ENCODE data around the gene CD53. TPM values are rescaled to one million over a fixed set of nuclear protein-coding genes. Genes with fewer than 3 reads are reported as not detected.

Gene CD53
- total RNA-seq, 1 experiment from 2014 or later, result 0.49 TPM

DNA sequence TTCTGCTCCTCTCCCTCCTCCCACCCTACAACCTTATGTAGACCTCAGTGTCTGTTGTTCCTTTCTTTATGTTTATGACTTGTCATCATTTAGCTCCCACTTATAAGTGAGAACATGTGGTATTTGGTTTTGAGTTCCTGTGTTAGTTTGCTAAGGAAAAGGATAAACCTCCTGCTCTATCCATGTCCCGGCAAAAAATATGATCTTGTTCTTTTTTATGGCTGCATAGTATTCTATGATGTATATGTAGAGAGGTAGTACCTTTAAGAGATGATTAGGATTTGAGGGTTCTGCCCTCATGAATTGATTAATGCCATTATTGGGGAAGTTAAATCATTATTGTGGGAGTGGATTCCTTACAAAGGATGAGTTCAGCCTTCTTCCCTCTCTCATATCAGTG is 49.0 kb downstream of the CD53 start:
- H3K27ac ChIP-seq (ENCODE audit: low read length), result no peak overlapping the region
- no peaks in the 10 kb centered on the region for H3K9me3 ChIP-seq (ENCODE audit: control insufficient read depth, insufficient read depth, low read depth, low read length)
- TF ChIP-seq, protein P1, sequence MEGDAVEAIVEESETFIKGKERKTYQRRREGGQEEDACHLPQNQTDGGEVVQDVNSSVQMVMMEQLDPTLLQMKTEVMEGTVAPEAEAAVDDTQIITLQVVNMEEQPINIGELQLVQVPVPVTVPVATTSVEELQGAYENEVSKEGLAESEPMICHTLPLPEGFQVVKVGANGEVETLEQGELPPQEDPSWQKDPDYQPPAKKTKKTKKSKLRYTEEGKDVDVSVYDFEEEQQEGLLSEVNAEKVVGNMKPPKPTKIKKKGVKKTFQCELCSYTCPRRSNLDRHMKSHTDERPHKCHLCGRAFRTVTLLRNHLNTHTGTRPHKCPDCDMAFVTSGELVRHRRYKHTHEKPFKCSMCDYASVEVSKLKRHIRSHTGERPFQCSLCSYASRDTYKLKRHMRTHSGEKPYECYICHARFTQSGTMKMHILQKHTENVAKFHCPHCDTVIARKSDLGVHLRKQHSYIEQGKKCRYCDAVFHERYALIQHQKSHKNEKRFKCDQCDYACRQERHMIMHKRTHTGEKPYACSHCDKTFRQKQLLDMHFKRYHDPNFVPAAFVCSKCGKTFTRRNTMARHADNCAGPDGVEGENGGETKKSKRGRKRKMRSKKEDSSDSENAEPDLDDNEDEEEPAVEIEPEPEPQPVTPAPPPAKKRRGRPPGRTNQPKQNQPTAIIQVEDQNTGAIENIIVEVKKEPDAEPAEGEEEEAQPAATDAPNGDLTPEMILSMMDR (IDR thresholded peaks at IDR 0.05), result no peak
- TF ChIP-seq POLR2AphosphoS5 (IDR thresholded peaks at IDR 0.05; ENCODE audit: low read depth, low read length) (no peak), TCF7L2 (IDR thresholded peaks at IDR 0.05; ENCODE audit: low read depth, low read length) (no peak), SIN3A (IDR thresholded peaks at IDR 0.05; ENCODE audit: borderline replicate concordance, insufficient read depth, low read depth, low read length) (no peak)
- TF ChIP-seq, protein P2, sequence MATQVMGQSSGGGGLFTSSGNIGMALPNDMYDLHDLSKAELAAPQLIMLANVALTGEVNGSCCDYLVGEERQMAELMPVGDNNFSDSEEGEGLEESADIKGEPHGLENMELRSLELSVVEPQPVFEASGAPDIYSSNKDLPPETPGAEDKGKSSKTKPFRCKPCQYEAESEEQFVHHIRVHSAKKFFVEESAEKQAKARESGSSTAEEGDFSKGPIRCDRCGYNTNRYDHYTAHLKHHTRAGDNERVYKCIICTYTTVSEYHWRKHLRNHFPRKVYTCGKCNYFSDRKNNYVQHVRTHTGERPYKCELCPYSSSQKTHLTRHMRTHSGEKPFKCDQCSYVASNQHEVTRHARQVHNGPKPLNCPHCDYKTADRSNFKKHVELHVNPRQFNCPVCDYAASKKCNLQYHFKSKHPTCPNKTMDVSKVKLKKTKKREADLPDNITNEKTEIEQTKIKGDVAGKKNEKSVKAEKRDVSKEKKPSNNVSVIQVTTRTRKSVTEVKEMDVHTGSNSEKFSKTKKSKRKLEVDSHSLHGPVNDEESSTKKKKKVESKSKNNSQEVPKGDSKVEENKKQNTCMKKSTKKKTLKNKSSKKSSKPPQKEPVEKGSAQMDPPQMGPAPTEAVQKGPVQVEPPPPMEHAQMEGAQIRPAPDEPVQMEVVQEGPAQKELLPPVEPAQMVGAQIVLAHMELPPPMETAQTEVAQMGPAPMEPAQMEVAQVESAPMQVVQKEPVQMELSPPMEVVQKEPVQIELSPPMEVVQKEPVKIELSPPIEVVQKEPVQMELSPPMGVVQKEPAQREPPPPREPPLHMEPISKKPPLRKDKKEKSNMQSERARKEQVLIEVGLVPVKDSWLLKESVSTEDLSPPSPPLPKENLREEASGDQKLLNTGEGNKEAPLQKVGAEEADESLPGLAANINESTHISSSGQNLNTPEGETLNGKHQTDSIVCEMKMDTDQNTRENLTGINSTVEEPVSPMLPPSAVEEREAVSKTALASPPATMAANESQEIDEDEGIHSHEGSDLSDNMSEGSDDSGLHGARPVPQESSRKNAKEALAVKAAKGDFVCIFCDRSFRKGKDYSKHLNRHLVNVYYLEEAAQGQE (IDR thresholded peaks at IDR 0.05; ENCODE audit: insufficient read depth in 1 of 2, low read depth in 2 of 2, low read length in 1 of 2), result no peak
- ChIA-PET CTCF (no interaction called here), POLR2A (no interaction called here)
- BruUV-seq (replicated peaks), result no TSS peak
- intact Hi-C loops (cut with micrococcal nuclease; ENCODE audit: unreplicated experiment) (no loop called here), in situ Hi-C loops (cut with HindIII; ENCODE audit: low pct_unique_long_range_greater_than_20kb, low sequenced_read_pairs) (no loop called here)
- H3K27me3 ChIP-seq (ENCODE audit: control insufficient read depth, insufficient read depth, low read length), result no peaks in the 10 kb centered on the region
- no peak overlapping the region for H3K4me3 ChIP-seq (ENCODE audit: low read depth in 2 of 2, low read length in 2 of 2)
- no peaks in the 10 kb centered on the region for H3K36me3 ChIP-seq (ENCODE audit: control insufficient read depth, insufficient read depth, low read length)
- H3K4me1 ChIP-seq (ENCODE audit: control insufficient read depth, insufficient read depth, low read length), result no peaks in the 10 kb centered on the region
- DNase-seq (ENCODE audit: low read depth, low spot score) (no peak), ATAC-seq (no peak)

DNA sequence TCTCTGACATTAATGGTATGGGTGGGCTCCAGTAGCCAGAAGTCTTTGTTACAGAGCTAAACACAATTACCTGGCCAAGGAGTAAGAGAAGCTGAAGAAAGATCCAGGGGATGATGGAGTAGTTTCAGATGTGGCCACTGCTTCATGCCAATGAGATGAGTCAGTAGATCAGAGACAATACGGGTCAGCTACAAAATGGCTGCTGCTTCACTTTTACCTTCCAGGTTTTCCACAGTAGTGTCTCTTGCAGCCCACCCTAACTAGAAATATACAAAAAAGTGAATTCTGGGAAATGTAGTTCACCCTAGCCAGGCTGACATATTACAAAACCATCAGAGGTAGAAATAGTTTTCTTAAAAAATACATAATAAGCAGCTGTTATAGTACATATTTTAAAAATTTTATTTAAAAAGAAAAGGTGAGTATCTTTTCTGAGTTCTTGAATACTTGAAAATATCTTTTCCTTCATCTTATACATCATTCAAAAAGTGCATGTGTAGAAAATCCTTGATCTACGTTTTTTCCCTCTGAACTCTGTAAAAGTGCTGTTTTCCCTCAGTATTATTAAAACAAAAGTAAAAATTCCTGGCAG is 54.6 kb downstream of the CD53 start:
- ATAC-seq, result no peak
- no peak for DNase-seq (ENCODE audit: low read depth, low spot score)
- CTCF ChIA-PET, result no interaction called here
- no TSS peak for BruUV-seq (replicated peaks)
- Histone ChIP-seq H3K4me1 (ENCODE audit: control insufficient read depth, insufficient read depth, low read length) (no peaks in the 10 kb centered on the region), H3K27ac (ENCODE audit: low read length) (no peak overlapping the region), H3K4me3 (ENCODE audit: low read depth in 2 of 2, low read length in 2 of 2) (no peak overlapping the region), H3K27me3 (ENCODE audit: control insufficient read depth, insufficient read depth, low read length) (no peaks in the 10 kb centered on the region), H3K9me3 (ENCODE audit: control insufficient read depth, insufficient read depth, low read depth, low read length) (no peaks in the 10 kb centered on the region), H3K36me3 (ENCODE audit: control insufficient read depth, insufficient read depth, low read length) (no peaks in the 10 kb centered on the region)
- in situ Hi-C loops (cut with HindIII; ENCODE audit: low pct_unique_long_range_greater_than_20kb, low sequenced_read_pairs) (no loop called here), intact Hi-C loops (cut with micrococcal nuclease; ENCODE audit: unreplicated experiment) (no loop called here)
- TF ChIP-seq, protein P2 (IDR thresholded peaks at IDR 0.05; ENCODE audit: insufficient read depth in 1 of 2, low read depth in 2 of 2, low read length in 1 of 2), result no peak
- no peak for TF ChIP-seq SIN3A (IDR thresholded peaks at IDR 0.05; ENCODE audit: borderline replicate concordance, insufficient read depth, low read depth, low read length)
- TF ChIP-seq POLR2AphosphoS5 (IDR thresholded peaks at IDR 0.05; ENCODE audit: low read depth, low read length), result no peak
- TF ChIP-seq, protein P1 (IDR thresholded peaks at IDR 0.05), result no peak
- TF ChIP-seq TCF7L2 (IDR thresholded peaks at IDR 0.05; ENCODE audit: low read depth, low read length), result no peak
- POLR2A ChIA-PET, result no interaction called here
